Uterus (tissue), 2 donors: ENCODE measurements around the gene PCMTD2.

Source experiments
- CTCF ChIP-seq, 4 experiments: fragments of 200-600 bp in 2 of 4; fragments of 450-650 bp in 2 of 4; sonication (generic) in 2 of 4; IDR thresholded peaks; one replicate each; pipeline ENCODE4 v1.5.1; 2016 to 2019; ENCODE audit warnings: antibody characterized with exemption in 4 of 4, mild to moderate bottlenecking in 2 of 4, moderate library complexity in 1 of 4
- POLR2A ChIP-seq, 2 donors: fragments of 450-650 bp; IDR thresholded peaks; one replicate each; pipeline ENCODE4 v1.6.1; 2016; ENCODE audit warnings: antibody characterized with exemption in 2 of 2, mild to moderate bottlenecking in 1 of 2, moderate library complexity in 1 of 2

DNA sequence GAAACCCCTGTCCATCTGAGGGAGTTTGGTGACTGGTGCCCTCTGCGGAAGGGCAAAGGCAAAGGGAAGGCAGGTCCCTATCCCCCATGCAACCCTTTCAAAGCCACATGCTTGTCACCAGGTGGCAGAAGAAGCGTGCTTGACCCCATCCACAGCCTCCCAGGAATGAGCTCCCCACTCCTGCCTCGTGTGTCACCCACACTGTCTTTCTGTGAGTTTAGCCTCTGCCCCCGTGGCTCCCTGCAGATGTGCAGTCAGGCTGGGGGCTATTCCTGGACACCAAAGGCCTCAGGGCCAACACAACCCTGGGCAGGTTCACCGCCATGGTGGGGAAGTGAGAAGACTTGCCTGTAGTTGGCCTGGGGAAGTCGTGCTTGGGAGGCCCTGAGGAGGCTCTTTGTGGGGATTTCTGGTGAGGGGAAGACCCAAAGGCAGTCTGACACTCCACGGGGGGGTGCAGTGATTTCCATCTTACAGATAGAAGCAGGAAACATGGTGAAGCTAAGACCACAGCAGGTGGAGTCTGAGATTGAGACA, 16.6 kb upstream of the PCMTD2 start:
- TF ChIP-seq CTCF (IDR thresholded peaks at IDR 0.05) (no peak), POLR2A (IDR thresholded peaks at IDR 0.05) (no peak)
